Germinal center (tissue), 1 donor: ENCODE measurements around the gene STAP2.

Experiments
- DNase-seq: peaks from one replicate; pipeline ENCODE4 v3.0.0; 2012; ENCODE audit warnings: mixed read lengths, low spot score

STAP2 gene

DNA sequence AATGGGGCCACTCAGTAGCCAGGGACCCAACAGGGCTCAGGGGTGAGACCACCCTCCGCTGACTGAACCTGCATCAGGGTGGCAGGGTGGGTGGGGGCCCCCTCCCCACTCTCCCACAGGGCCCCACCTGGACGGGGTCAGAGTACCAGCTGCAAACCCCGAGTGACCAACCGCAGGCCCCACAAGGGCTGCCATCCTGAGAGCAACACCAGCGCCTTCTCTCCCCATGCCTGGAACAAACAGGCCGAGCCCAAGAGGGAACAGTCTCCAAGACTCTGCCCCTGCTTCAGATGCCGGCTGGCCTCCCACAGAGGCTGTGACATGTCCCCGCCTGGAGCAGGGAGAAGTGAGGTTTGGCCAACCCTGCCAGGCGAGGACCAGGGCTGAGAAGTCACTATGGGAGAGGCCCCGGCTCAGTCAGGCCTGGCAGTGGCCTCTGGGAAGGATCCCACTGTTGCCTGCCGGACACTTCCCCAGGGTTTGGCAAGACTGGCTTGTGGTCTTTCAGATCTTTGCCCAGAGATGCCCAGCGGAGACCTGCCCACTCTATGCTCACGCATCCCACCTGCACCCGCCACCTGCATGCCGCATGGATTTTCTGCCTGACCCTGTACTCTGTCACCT is 31.9 kb upstream of the STAP2 start:
- DNase-seq: no peak

DNA sequence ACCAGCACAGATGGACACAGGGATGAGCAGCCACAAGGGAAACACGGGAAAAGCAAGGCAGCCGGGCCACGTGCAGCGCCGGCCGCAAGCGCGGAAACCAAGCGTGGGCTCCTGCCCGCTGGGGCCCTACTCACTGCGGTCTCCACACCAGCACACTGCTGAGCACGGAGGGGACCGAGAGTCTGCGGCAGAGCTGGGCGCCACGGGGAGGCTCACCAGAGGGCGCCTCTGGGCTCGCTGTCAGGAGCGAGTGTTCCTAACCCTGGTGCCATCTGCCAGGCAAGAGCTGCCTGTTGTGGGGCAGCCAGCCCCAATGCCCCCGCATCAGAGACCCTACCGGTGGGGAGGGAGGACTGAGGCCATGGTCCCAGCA is 31.2 kb upstream of the STAP2 start:
- peak; percentile 61 for DNase-seq

DNA sequence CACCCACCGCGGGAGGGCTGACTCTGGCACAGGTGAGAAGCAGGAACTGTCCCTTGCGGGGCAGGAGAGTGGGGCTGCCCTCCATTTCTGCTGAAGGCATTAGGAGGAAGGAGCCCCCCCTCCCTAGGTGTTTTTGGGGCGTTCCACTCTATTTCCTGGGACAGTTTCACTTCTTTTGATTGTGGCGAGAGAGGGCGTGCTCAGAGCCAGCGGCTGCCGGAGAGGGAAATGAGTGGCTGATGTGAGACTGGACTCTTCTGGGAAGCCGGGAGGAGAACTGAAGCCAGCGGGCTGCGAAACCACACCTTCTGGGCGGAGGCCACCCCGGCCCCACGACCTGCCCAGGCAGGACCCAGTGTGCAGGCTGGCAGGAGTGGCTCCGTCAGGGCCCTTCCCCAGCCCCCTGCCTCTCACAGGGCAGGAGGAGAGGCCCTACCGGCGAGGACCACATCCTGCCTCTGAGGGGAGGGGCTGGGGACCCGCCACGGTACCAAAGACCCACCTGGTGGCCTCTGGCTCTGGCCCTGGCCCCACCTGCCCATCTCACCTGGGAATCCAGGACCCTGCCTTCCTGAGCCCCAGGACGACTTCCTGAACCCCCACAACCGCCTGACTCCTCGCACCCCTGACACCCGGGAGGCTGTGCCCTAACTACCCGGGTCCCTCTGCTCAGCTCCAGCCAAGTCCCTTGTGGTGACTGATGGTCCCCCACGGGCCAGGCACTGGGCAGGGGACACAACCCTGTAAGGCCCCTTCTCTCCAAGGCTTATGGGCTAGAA is 30.7 kb upstream of the STAP2 start:
- peak; percentile 75 for DNase-seq

DNA sequence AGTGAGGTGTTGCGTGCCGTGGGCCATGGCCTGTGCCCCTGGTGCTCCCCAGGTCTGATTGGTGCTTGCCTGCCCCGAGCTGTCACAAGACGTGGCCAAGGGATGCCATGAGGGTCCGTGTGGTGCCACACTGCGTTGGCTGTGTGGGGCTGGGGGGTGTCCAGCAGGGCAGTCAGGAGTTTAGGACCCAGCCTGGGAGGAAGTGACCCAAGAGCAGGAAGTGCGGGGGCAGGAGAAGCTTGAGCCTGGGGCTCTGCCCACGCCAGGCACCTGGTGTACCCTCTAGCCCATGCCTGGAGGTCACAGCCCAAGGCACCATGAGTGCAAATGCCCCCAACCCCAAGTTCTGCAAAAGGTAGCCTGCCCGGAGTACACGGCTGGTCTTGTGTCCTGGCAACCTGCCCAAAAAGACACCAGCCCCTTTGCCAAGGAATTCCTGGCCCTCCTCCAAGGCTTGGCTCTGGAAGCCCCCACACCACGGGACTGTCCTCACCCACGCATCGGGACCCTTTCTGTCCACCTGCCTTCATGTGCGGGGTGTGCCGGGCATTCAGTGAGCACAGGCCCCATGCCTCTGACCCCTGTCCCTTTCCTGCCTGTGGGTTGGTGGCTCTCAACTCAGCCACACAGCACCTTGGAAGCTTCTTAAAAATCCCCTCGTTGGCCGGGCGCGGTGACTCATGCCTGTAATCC is 29.6 kb upstream of the STAP2 start:
- DNase-seq: peak; percentile 28

- DNase-seq: peak; percentile 31
Measured at GRCh38 chr19:4367781-4368127, 29.1 kb upstream of the STAP2 start.

DNA sequence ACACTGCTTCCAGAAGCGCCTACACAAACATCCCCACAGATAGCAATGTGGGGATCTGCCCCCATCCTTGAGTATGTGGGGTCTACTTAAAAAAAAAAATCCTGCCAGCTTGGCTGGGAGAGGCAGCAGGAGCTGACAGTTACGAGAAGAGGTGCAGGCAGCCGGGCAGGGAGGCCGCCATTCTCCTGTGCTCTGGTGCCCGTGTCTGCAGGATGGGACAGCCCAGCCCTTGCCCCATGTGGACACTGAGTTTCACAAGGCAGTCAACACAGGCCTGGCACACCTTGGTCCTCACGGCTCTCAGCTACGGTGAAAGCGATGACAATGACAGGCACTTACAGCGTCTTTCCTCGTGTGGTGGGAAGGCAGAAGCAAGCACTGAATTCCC is 28.7 kb upstream of the STAP2 start:
- no peak for DNase-seq

DNA sequence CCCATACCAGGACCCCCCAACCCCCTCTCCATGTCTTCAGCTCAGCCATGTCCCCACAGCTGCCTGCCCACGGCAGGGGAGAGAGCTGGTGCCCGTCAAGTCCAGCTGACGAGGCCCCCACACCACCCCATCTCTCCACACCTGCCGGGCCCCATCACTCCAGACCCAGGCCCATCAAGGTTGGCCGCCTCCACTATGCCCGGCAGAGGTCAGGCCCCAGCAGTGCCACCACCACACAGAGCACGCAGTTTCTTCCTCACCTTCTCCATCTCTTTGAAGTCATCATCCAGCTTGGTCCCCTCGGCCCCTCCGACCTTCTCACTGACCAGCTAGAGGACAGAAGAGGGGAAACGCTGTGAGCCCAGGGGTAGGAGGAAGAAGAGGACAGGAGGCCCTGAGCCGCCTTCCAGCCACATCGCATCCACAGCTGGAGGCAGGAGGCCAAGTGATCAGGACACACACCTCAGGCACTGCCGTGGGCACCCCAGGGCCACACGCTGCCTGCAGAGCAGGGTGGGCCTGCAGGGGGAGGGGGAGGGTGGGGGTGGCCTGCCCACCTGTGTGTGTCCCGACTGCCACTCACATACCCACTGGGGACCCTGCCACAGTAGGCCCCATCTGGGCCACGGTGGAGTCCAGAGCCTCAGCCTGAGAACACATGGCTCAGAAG is 28.2 kb upstream of the STAP2 start:
- DNase-seq: no peak

DNA sequence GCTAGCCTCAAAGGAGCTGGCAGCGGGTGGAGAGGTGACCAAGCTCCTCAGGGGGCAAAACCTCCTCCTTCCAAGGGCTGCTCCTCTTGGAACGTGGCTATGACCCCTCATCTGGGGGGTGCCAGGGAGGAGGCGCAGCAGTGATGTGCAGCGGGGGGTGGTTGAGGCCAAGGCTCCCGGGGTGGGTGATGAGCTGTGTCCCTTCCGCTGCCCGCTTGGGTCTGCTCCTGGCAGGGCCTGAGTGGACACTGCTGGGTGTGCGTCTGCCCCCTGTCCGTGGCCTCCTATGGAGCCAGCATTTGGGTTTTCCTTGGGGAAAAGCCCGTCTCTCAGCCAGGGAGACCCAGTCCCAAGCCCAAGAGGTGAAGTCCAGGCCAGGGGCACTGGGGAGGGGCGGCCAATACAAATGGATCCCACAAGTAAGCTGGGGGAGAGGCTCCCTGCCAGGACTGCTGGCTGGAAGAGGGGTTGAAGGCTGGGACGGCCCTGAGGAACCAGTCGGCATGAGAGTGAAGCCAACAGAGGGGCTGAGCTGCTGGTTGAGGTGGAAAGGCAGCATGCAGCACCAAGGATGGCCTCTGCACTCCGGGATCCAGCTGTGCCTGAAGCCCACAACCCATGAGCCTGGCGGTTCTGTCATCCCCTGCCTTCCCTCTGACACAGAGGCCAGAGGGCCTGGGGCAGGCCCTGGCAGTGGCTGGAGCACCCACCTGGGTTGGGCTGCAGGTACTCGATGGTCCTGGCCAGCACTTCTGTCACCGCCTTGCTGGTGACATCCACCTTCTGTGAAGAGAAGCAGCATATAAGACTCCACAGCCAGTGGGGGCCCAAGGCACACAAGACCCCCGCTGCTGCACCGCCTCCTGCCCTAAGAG is 27.4 kb upstream of the STAP2 start:
- no peak for DNase-seq

GRCh38 chr19:4365341-4365740 is 26.7 kb upstream of the STAP2 start:
- DNase-seq: no peak

DNA sequence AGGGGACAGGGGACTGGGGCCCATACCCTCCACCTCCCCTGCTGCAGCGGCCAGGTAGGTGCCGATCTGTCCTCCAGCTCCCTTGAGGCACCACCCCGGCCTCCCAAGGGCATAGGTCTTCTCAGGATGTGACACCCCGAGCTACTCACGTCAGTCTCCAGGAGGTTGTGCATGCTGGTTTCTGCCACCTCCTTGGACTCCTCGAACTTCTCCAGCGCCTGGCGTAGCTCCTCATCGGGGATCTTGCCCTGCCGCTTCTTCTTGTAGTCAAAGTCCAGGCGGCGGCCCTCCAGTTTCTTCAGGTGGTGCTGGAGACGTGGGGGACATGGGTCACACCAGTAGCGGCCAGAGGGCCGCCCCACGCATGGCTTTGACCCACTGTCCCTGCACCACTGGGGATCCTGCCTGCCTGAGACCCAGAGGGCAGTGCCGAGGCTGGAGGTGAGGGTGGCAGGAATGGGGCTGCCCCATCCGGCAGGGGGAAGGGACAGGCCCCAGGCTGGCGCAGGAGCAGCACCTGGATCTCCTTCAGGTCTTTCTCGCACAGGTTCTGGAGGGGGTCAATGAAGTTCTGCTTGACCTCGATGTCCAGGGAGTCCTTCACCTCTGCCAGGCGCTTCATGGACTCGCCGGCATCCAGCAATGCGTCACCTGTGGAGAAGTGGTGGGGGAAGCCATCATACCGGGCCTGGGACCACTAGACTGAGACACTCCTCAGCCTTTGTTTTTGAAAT is 25.1 kb upstream of the STAP2 start:
- DNase-seq: no peak

- DNase-seq: no peak
Measured at GRCh38 chr19:4362831-4363545, 24.4 kb upstream of the STAP2 start.

DNA sequence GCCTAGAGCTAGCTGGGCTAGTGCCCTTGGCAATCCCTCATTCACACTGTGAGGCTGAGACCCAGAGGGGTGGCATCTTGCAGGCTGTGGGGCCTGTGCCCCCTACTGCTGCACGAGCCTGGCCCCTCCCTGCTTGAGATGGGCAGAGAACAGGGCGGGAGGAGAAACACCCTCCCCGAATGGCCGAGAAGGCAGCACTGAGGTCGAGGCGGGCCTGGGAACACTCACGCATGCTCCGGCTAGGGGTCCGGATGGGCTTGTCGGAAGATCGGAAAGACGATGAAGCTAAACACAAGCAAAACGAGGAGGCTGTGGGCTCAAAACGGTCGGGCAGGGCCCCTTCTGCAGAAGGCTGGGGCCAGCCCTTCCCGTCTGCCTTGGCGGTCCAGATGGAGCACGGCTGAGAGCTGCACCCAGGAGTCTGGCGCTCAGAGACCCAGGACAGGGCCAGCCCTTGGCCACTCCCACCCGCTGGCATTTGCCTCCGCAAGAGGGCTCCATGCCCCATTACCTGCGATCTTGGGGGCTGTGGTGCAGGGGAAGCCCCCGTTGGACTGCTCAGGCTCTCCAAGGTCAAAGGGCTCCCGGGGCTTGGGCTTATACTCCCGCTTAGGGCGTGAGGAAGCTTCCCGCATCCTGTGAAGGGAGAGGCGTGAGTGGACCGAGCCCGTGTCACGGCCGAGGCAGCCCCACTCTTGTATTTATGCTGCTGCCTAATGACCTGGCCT is 23.6 kb upstream of the STAP2 start:
- DNase-seq: no peak

- DNase-seq: no peak
Measured at GRCh38 chr19:4361152-4362046, 22.8 kb upstream of the STAP2 start.

GRCh38 chr19:4360641-4361151 is 22.1 kb upstream of the STAP2 start:
- DNase-seq: no peak

DNA sequence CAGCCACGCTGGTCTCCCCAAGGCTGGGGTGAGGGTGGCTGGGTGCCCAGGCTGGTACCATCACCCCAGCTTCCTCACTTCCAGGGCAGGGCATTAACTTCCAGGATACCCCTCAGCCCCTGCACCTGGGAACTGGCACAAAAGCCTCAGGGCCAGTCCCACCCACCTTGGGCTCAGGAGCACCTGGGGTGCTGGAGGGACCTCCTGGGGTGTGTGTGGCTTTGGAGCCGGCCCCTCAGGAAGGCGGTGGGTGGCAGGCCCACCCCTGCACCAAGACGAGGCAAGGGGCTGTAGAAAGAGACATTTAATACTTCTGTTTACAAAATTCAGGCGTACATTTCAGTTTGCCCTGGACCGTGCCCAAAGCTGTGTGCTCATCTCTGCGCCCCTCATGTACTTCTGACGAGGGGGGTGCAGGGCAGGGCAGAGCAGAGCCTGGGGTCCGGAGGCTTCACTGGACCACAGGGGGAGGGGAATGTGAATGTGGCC is 21.5 kb upstream of the STAP2 start:
- DNase-seq: no peak

GRCh38 chr19:4359627-4360000 is 21.0 kb upstream of the STAP2 start:
- no peak for DNase-seq

DNA sequence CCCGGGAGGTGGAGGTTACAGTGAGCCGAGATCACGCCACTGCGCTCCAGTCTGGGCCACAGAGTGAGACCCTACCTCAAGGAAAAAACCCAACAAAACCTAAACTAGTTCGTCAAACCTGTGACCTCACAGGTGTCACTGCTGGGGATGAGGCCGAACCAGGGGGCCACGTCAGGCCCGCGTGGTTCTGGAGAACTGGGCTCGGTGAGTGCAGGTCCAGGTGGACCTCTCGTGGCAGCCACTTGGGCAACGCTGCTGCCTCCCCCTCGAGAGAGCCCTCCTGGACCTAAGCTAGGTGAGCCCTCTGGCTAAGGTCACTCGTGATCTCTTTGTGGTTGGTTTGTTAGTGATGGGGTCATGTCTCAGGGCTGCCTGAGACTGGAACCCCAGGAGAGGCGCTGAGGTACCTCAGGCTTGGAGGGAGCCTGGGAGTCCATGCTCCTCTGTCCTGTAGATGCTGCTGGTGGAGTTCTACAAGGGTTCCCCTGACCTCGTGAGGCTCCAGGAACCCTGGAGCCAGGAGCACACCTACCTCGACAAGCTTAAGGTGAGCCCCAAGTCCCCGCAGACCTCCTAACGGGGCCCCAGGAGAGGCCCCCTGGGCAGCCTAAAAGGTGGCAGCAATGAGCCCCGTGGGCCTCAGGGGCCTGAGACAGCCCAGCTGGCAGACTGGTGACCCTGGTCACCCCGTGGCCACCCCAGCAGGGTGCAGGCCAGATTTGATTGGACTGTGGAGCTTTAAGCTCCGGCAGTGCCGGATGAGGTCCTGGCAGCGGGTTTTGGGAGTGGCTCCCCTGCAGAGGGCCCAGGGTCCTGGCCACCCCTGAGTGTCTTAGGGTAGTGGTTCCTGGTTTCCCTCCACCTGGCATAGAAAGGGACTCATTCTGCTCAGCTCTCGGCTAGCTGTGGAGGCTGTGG is 20.3 kb upstream of the STAP2 start:
- no peak for DNase-seq
